Measurements from ENCODE around the gene RPL13. TPM values are rescaled to one million over a fixed set of nuclear protein-coding genes. Genes with fewer than 3 reads are reported as not detected.

Gene RPL13
- polyA plus RNA-seq, 3 donors, result 1,251 to 2,437 (median 1,329) TPM

- H3K4me2 ChIP-seq (replicated peaks; ENCODE audit: extremely low read depth, low read length, poor library complexity, severe bottlenecking), result no peak overlapping the region
- Mint-ChIP-seq H3K4me1 (peaks cover 7% of the 10 kb centered on the region), H3K36me3 (no peaks in the 10 kb centered on the region), H3K4me3 (no peak overlapping the region), H3K27ac (no peak overlapping the region), H3K9me3 (peaks cover 0 to 5% (median 0%) of the 10 kb centered on the region in 7 donors), H3K27me3 (ENCODE audit: low read depth in 3 of 3) (peaks cover 2 to 23% (median 4%) of the 10 kb centered on the region in 3 donors)
- H2AFZ ChIP-seq (ENCODE audit: insufficient read depth, low read depth, low read length, poor library complexity, severe bottlenecking), result no peak overlapping the region
- peak in 2 of 3 donors; percentile 6 to 46 for DNase-seq
- no peaks in the 10 kb centered on the region for H4K20me1 ChIP-seq (ENCODE audit: insufficient read depth, low read length)
- peaks cover 0 to 8% of the 10 kb centered on the region in 2 donors for H3K4me1 ChIP-seq (ENCODE audit: control insufficient read depth in 1 of 2, insufficient read depth in 2 of 2, low read length in 2 of 2)
- intact Hi-C loops (cut with micrococcal nuclease), result no loop called here
- H3K36me3 ChIP-seq (replicated peaks in 1 of 2; ENCODE audit: control insufficient read depth in 1 of 2, insufficient read depth in 2 of 2, low read length in 2 of 2), result no peaks in the 10 kb centered on the region
- 3% methylated on average over 19 of the region's 22 CpGs for WGBS (ENCODE audit: insufficient coverage)
- H3K4me3 ChIP-seq (replicated peaks in 1 of 3; ENCODE audit: low read depth in 2 of 3, low read length in 3 of 3), result no peak overlapping the region
- no peak overlapping the region for H3K27ac ChIP-seq (ENCODE audit: low read depth in 1 of 2, low read length in 2 of 2)
- H3K27me3 ChIP-seq (ENCODE audit: control insufficient read depth in 2 of 2, insufficient read depth in 2 of 2, low read length in 2 of 2), result no peaks in the 10 kb centered on the region
- H3K9ac ChIP-seq (ENCODE audit: insufficient read depth, low read length, poor library complexity, severe bottlenecking), result no peak overlapping the region
- H3K9me3 ChIP-seq (replicated peaks in 1 of 2; ENCODE audit: control insufficient read depth in 1 of 2, insufficient read depth in 1 of 2, low read length in 2 of 2), result no peaks in the 10 kb centered on the region
- TF ChIP-seq, protein P1, sequence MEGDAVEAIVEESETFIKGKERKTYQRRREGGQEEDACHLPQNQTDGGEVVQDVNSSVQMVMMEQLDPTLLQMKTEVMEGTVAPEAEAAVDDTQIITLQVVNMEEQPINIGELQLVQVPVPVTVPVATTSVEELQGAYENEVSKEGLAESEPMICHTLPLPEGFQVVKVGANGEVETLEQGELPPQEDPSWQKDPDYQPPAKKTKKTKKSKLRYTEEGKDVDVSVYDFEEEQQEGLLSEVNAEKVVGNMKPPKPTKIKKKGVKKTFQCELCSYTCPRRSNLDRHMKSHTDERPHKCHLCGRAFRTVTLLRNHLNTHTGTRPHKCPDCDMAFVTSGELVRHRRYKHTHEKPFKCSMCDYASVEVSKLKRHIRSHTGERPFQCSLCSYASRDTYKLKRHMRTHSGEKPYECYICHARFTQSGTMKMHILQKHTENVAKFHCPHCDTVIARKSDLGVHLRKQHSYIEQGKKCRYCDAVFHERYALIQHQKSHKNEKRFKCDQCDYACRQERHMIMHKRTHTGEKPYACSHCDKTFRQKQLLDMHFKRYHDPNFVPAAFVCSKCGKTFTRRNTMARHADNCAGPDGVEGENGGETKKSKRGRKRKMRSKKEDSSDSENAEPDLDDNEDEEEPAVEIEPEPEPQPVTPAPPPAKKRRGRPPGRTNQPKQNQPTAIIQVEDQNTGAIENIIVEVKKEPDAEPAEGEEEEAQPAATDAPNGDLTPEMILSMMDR (IDR thresholded peaks at IDR 0.05), result no peak
- no peaks in the 10 kb centered on the region for H3K79me2 ChIP-seq (ENCODE audit: insufficient read depth, low read length)
Observed at GRCh38 chr16:89602273-89602951, 41.9 kb downstream of the RPL13 start.

DNA sequence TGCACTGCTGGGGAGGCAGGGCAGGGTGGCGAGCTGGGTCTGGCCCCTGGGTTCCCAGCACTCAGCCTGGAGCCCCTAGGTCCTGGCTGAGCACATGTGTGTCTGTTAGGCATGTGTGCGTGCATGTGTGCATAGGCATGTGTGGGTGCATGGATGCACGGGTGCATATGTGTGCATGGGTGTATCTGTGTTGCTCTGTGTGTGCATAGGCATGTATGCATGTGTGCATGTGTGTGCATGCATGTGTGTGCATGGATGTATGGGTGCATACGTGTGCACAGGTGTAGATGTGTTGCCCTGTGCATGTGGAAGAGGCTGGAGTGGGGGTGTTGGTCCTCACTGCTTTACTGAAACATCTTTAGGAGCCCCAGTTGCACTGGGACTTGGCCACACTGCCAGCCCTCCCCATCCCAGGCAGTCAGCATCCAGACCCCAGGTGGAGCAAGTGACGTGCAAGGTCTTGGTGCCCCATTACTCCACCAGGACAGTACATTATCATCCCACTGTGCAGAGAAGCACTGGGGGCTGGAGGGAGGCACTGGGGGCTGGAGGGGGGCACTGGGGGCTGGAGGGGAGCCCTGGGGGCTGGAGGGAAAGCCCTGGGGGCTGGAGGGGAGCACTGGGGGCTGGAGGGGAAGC lies 42.6 kb downstream of the RPL13 start:
- no peak overlapping the region for H3K27ac Mint-ChIP-seq
- H3K36me3 Mint-ChIP-seq, result no peaks in the 10 kb centered on the region
- H3K9ac ChIP-seq (ENCODE audit: insufficient read depth, low read length, poor library complexity, severe bottlenecking), result no peak overlapping the region
- no peak overlapping the region for H2AFZ ChIP-seq (ENCODE audit: insufficient read depth, low read depth, low read length, poor library complexity, severe bottlenecking)
- no peak overlapping the region for H3K4me2 ChIP-seq (replicated peaks; ENCODE audit: extremely low read depth, low read length, poor library complexity, severe bottlenecking)
- H3K27me3 Mint-ChIP-seq (ENCODE audit: low read depth in 3 of 3), result peaks cover 2 to 23% (median 4%) of the 10 kb centered on the region in 3 donors
- H3K4me1 ChIP-seq (ENCODE audit: control insufficient read depth in 1 of 2, insufficient read depth in 2 of 2, low read length in 2 of 2), result peaks cover 0 to 8% of the 10 kb centered on the region in 2 donors
- H4K20me1 ChIP-seq (ENCODE audit: insufficient read depth, low read length), result no peaks in the 10 kb centered on the region
- no peaks in the 10 kb centered on the region for H3K36me3 ChIP-seq (replicated peaks in 1 of 2; ENCODE audit: control insufficient read depth in 1 of 2, insufficient read depth in 2 of 2, low read length in 2 of 2)
- no peak overlapping the region for H3K4me3 ChIP-seq (replicated peaks in 1 of 3; ENCODE audit: low read depth in 2 of 3, low read length in 3 of 3)
- WGBS (ENCODE audit: insufficient coverage), result 68% methylated on average over 4 of the region's 5 CpGs
- peaks cover 0 to 5% (median 0%) of the 10 kb centered on the region in 7 donors for H3K9me3 Mint-ChIP-seq
- H3K4me1 Mint-ChIP-seq, result peaks cover 7% of the 10 kb centered on the region
- no peak for DNase-seq
- no peaks in the 10 kb centered on the region for H3K79me2 ChIP-seq (ENCODE audit: insufficient read depth, low read length)
- H3K27me3 ChIP-seq (ENCODE audit: control insufficient read depth in 2 of 2, insufficient read depth in 2 of 2, low read length in 2 of 2), result no peaks in the 10 kb centered on the region
- no peak overlapping the region for H3K4me3 Mint-ChIP-seq
- TF ChIP-seq, protein P1 (IDR thresholded peaks at IDR 0.05), result no peak
- no peak overlapping the region for H3K27ac ChIP-seq (ENCODE audit: low read depth in 1 of 2, low read length in 2 of 2)
- intact Hi-C loops (cut with micrococcal nuclease), result no loop called here
- no peaks in the 10 kb centered on the region for H3K9me3 ChIP-seq (replicated peaks in 1 of 2; ENCODE audit: control insufficient read depth in 1 of 2, insufficient read depth in 1 of 2, low read length in 2 of 2)
